ENCODE measurements around the gene PCDHGA6.

DNA sequence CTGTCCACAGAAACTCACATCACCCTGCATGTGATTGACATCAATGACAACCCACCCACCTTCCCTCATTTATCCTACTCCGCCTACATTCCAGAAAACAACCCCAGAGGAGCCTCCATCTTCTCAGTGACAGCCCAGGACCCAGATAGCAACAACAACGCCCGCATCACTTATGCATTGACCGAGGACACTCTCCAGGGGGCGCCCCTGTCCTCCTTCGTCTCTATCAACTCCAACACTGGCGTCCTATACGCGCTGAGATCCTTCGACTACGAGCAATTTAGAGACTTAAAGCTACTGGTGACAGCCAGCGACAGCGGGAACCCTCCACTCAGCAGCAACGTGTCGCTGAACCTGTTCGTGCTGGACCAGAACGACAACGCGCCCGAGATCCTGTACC lies 28.4 kb upstream of the PCDHGA6 start:
- TF ChIP-seq SRSF1 (IDR thresholded peaks at IDR 0.05; ENCODE audit: low read depth, low read length): no peak
- no peak for TF ChIP-seq GTF2F1 (IDR thresholded peaks at IDR 0.05; ENCODE audit: low read depth, low read length)
- TF ChIP-seq, protein P1, sequence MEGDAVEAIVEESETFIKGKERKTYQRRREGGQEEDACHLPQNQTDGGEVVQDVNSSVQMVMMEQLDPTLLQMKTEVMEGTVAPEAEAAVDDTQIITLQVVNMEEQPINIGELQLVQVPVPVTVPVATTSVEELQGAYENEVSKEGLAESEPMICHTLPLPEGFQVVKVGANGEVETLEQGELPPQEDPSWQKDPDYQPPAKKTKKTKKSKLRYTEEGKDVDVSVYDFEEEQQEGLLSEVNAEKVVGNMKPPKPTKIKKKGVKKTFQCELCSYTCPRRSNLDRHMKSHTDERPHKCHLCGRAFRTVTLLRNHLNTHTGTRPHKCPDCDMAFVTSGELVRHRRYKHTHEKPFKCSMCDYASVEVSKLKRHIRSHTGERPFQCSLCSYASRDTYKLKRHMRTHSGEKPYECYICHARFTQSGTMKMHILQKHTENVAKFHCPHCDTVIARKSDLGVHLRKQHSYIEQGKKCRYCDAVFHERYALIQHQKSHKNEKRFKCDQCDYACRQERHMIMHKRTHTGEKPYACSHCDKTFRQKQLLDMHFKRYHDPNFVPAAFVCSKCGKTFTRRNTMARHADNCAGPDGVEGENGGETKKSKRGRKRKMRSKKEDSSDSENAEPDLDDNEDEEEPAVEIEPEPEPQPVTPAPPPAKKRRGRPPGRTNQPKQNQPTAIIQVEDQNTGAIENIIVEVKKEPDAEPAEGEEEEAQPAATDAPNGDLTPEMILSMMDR (IDR thresholded peaks at IDR 0.05 in 2 of 3, conservative IDR thresholded peaks at IDR 0.05 in 1 of 3; ENCODE audit: insufficient read depth in 2 of 3, low read depth in 1 of 3, low read length in 3 of 3): no peak
- no peak for TF ChIP-seq ATF2 (CRISPR knock-in tag; IDR thresholded peaks at IDR 0.05)
- no peak for TF ChIP-seq EZH2 (IDR thresholded peaks at IDR 0.05; ENCODE audit: borderline replicate concordance, low read depth, low read length)
- TF ChIP-seq, protein P2, sequence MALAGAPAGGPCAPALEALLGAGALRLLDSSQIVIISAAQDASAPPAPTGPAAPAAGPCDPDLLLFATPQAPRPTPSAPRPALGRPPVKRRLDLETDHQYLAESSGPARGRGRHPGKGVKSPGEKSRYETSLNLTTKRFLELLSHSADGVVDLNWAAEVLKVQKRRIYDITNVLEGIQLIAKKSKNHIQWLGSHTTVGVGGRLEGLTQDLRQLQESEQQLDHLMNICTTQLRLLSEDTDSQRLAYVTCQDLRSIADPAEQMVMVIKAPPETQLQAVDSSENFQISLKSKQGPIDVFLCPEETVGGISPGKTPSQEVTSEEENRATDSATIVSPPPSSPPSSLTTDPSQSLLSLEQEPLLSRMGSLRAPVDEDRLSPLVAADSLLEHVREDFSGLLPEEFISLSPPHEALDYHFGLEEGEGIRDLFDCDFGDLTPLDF (CRISPR knock-in tag; IDR thresholded peaks at IDR 0.05): no peak
- TF ChIP-seq ZBTB1 (CRISPR knock-in tag; IDR thresholded peaks at IDR 0.05; ENCODE audit: borderline replicate concordance, low read depth): no peak
- TF ChIP-seq ETV5 (CRISPR knock-in tag; IDR thresholded peaks at IDR 0.05; ENCODE audit: low read depth): no peak
